HG03175 (cell line): ENCODE data around the gene SSTR3.
"Not testable (repeated sequence)": the region's sequence is repeated elsewhere in the genome, so short reads cannot be mapped to it uniquely, and the experiment has no call there.

ENCODE experiments used
- ATAC-seq: cut with Tn5 transposase; IDR thresholded peaks from one replicate; pipeline ENCODE4 v1.9.1; 2021; ENCODE audit warnings: mild to moderate bottlenecking, moderate library complexity; ENCODE audit not compliant: unreplicated experiment

The SSTR3 gene

DNA sequence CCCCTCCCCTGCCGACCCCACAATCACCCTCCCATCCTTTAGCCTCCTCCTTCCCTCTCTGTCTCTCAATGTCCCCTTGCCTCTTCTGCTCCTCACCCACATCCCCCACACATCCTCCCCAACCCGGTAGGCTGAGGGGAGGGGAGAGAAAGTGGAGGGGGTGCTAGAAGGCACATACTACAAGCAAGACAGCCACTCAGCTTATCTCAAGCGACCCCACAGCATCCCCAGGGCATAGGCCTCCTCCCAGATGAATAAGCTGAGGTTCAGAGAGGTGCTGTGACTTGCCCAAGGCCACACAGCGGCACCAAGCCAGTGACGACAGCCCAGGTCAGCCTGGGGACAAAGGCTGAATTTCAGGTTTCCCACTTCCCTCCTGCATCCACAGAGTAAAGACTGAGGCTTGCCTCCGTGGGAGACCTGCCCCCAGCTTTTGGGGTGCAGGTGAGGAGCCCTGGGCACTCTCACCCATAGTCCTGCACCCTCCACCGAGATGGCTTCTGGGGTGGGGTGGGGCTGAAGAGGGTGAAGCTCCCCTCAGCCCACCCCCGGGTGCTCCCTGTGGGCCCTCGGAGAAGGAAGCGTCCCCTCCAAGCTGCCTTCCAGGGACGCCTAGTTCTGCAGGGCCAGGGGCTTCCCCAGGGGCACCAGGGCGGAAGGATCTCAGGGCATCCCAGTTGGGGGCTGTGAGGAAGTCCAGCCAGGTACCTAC, 31.3 kb upstream of the SSTR3 start:
- no peak for ATAC-seq

DNA sequence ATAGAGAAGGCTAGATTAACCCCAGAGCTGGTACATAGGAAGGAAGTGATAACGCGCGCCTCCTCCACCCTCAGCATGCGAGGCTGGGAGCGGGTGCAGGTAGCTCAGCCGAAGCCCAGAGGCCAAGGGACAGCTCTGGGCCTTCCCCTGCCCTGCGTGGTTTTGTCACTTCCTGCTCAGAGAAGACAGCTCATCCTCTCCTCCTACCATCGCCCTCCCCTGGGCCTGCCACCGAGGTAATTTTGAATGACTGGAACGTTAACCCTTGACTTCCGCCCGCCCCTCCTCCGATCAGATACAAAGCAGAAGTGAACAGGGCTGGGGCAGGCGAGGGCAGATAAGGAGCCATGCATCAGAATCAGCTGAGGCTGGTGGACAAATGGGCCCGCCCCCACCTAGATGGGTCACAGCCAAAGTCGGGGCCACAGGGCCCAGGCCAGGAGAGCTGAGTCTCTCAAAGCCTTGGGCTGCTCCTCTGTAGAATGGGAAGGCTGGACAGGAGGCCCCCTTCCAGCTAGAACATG, 30.2 kb upstream of the SSTR3 start:
- peak; percentile 70 for ATAC-seq

DNA sequence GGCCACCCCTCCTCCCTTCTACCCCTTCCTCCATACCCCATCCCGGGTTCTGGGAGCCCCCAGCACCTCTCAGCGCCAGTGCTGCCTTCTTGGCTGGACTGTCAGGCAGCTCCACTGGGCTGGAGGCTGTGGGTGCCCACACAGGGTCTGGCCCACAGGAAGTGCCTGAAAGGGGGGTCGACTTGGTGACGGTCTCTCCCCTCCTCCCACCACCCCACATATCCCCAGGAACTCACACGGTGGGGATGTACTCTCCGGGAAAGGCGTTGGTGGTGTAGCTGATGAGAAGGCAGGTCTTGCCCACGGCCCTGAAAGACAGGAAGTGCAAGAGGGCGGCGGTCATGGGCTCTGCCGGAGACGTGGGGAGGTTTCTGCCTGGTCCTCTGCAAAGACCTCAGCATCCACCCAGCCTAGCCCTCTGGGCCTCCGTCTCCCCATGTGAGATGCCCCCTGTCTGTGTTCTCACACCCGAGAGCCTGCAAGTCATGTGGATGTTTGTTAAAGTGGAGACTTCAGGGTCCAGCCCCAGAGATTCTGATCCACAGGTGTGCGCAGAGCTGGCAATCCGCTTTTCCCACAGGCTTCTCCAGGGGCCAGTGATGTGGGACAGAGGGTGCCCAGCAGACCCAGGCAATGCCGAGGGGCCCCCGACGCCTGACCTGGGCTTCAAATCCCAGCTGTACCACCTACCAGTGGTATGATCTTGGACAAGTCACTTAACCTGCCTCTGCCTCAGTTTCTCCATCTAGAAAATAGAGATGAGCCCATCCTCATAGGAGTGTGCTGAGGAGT, 29.3 kb upstream of the SSTR3 start:
- no peak for ATAC-seq

DNA sequence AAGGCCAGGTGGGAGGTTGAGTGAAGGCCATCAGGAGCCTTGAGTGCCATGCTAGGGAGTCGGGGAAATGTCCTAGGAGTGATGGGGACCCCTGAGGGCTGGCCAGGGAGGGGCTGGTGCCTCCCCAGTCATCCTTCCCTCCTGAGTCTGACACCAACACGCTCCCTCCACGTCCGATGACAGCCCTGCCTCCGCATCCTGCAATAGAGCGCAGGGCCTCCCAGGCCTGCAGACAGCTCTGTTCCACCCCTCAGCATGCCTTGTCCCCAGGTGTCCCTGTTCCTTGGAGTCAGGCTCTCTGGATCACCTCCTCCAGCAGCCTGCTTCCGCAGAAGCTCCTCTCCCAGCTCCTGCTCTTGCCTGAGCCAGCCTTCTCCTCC, 28.7 kb upstream of the SSTR3 start:
- no peak for ATAC-seq

DNA sequence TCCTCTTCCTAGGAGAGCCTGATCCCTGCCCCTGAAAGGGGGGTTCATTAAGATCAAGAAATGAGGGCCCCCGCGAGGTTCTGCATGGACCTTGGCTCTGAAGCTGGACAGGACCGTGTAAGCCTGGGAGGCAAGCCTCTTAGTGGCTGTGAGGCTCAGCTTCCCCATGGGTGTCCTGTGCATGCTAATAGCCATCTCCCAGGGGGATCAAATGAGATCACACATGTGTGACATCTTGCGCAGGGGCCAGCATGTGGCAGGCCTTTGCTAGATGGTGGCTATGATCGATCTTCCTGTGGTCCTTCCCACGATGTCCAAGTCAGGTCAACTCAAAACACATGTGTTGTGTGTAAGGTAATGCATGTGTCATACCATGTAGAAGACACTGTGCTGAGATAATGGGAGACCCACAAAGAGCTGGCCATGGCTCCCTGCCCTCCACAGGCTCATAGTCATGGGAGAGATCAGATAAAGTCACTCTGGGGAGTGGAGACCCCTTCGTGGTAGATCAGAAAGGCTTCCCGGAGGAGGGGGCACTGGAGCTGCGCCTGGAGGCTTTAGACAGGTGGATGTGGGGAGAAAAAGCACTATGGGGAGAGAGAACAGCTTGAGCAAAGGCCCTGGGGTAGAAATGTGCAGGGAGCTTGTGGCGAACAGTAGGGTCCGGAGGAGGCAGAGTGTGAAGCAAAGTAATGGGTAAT, 28.1 kb upstream of the SSTR3 start:
- ATAC-seq, result no peak

DNA sequence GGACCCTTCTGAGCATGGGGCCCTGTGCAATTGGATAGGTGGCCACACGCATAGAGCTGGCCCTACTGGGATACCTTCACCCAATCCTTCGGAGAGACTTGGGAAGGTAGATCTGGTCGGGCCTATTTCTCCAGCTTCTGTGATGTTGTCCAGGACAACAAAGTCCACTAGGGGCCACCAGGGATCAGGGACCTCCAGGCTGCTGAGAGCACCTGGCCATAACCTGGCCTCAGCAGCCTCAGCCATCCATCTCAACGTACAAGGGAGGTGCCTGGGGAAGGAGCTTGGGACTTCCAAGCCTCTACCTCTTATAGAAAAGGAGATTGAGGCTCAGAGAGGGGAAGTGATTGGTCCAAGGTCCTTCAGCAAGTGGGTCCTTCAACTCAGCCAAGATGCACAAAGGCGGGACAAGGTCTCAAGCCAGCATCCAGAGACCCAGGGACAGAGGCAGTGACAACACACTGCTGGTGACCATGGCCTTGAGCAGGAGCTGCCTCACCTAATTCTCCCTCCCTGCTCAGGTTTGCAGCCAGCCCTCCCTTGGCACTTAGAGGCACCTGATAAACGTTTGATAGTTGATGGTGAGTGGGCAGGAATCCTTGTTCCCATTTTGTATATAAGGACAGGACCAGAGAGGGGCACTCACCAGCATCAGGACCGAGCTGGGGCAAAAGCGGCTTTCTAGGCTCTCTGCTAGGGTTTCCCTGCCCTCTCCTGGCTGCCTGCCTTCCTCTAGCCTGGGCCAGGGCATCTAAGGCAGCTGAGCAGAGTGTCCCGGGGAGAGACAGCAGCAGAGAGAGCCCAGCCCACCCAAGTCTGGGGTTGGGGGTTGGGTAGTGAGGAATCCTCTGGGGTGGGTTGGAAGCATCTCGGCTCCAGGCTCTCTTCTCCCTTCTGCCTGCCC, 27.3 kb upstream of the SSTR3 start:
- ATAC-seq, result no peak

DNA sequence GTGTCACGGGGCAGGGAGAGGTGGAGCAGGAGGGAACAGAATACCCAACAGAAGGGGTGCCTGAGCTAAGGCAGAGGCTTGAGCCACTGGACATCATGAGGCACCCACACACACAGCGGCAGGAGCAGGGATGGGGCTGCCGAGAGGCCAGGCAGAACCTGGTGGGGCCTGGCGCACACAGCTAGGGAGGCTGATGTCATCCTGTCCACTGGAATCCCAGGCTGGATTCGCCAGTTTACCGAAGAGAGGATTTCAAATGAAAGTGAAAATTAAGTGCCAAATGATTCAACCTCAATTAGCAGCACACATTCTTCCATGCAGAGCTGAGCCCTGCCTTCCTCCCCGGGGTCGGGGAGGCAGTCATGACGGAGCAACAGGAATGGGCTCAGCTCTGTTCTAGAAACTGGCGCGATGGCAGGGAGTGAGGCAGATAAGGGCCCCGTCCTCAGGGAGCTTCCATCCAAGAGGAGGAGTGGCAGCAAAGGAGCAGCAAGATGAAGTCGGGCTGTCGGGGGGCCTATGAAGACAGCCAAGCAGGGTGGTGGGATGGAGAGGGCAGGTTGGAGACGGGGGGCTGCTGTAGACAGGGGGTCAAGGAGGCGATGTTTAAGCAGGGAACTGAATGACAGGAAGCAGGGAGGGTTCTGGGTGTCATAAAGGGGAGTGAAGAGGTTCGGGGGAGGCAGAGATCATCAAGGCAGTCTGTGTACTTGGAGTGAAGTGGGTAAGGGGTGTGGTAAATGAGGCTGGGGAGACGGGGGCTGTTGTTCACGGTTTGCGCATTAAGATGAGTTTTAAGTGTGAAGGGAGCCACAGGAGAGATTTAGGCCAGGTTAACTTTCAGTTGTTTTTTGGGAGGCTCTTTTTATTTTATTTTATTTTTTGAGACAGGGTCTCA, 25.3 kb upstream of the SSTR3 start:
- no peak for ATAC-seq

DNA sequence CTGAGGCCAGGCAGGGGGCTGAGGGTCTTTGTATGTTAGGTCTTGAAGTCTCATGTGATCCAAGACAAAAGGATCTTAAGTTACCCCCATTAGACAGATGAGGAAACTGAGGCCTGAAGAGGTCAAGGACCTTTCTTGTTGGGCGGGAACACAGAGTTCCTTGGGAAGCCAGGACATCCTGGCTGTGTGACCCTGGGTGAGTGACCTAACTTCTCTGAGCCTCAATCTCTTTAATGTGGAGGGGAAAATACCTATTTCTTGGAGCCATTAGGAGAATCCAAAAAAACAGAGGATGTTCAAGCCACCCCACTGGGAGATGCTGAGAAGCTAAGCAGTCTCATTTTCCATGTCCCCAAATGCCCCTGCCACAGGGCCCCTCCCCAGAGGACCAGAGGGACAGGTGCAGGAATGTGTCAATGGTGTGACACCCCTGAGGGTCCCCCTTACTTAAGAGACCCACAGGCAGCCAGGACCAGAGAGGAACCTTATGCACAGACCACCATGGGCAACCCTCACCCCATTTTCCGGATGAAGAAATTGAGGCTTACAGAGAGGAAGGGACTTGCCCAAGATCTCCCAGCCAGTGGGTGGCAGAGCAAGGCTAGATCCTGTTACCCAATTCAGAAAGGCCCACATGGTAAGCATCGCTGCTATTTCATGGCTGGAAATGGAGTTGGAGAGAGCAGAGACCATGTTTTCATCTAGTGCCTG, 23.8 kb upstream of the SSTR3 start:
- no peak for ATAC-seq

DNA sequence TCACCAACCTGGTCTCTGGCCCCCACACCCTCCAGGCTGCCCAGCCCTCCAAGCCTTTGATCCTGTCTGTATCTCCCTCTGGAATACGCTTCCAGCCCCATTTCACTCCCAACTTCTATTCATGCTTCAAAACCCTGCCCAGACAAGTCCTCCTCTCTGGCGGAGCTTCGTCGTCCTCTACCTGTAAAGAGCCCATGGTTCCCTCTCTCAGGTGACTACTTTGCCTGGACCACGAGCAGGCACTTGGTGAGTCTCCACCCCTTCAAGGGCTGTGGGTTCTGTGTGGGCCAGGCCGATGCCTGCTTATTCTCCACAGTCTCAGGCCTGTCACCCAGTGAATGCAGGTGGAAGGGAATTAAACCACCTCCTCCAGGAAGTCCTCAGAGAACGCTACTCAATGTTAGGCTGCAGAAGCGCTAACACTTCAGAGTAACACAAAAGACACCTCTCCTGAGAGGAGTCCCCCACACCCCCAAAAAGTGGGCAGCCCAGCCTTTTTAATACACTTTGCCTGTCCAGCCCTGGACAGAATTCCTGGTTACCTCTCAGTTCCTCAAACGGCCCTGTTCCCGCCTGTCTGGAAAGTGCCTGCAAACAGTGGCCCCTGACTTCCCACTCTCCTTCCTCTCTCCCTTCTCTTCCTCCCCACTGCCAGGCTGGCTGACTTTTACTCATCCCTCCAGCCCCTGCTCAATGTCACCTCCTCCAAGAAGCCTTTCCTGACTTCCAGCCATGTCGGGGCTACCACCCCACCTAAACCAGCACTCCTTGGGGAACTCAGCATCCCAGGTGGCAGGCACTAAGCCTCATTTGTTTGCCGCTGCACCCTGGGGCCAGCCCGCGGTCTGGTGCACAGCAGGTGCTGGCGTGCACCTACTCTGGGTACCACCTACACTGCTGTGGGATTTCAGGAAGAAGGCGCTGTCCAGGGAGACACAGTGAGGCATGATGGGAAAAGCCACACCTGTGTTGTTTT, 22.7 kb upstream of the SSTR3 start:
- no peak for ATAC-seq

DNA sequence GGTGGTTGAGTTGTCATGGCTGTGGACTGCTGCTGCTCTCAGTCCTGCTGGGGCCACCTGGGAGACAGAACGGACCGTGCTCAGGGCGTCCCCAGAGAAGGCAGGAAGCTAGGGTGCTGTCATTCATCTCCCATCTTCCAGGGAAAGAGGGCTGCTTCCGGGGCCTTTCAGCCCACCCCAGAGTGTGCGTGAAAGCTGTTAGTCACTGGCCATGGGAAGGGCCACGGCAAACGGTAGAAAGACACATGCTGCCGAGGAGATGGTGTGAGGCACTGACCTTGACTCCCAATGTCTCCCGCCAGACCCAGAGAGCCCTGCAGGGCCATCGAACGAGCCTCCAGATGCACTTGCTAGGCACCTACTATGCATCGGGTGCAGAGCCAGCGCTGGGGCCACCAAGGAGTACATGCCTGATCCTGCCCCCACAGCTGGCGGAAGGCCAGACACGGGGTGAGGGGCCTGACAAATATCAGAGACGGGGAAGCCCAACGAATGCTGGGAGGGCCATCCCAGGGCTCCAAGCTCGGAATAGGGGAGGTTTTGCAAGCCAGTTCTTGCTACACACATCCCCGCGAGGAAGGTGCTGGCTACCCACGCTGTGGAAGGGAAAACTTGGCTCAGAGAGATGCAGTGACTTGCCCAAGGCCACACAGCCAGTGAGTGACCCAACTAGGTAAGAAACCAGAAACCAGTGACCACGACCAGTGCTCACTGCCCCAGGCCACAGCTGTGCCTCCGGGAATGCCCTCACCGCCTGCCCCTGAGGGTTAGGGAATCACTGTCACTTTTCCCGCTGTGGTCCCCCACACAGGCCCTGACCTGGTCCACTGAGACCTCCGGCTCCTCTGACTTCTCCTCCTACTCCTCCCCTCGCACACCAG, 21.7 kb upstream of the SSTR3 start:
- ATAC-seq, result no peak

DNA sequence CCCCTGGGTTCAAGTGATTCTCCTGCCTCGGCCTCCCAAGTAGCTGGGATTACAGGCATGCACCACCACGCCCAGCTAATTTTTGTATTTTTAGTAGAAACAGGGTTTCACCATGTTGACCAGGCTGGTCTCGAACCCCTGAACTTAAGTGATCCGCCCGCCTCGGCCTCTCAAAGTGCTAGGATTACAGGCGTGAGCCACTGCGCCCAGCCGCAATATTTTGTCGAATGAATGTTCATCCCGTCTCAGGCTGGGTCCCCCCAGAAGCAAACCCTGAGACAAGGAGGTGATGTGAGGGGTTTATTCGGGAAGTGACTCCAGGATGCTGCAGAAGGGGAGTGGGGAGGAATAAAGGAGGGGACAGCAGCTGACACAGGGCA, 21.1 kb upstream of the SSTR3 start:
- not testable (repeated sequence) for ATAC-seq

DNA sequence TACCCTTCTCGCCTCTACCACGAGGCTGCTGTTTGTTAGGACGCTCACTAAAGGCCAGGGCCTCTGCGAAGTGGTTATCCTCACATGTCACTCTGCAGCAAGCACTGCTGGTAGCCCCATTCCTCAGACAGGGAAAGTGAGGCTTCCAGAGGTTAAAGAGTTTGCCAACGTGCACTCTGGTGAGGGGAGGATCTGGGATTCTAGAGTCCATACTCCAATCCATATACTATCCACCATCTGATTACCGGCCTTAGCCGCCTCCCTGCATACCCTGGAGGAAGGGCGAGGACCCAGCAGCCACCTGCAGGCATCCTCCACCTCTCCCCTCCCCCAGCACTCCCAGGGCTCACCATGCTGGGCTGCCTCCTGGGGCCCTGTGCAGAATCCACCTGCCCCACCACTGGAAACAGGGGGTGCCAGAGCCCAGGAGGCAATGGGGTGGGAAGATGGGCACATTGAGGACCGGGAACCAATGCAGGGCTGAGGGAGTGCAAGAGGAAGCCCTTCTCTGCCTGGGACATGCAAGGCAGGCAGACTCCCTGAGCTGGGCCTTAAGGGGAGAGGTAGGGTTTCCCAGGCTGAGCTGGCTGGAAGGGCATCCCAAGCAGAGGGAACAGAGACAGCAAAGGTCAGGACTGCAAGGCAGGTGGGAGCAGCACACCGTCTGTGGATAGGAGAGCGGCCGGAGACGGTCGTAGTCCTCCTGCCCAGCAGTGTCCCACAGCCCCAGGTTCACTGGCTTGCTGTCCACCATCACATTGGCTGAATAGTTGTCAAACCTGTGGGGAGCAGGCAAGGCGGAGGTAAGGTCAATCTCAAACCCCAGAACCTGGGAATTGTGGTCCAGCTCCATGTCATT, 20.1 kb upstream of the SSTR3 start:
- no peak for ATAC-seq

DNA sequence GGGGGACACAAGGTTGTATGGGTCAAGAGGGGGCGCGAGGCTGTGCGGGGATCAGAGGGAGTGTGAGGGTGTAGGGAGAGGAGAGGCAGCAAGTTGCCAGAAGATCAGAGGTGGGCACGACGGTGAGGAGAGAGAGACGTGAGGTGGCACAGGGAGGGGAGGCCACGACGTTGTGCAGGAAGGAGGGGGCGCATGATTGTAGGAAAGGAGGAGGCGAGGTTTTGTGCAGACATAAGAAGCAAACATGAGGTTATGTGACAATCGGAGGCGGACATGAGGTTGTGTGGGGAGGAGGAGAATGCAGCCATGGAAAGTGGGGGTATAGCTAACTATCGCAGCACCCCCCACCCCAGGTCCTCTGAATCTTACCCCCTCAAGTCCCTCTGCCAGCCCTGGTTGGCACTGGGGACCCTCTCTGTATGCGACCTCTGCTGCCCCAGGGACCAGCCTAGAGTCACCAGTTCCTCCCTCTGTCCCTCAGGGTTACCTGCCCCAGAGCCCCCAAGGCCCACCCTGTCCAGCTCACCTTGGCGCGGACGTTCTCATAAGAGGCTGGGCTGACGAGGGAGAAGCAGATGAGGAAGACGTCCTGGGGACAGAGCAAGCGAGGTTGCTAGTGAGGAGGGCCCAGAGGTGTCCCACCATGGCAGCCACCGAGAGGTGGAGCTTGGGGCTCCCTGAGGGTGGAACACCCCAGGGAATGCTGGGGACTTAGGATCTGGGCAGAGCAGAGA, 19.3 kb upstream of the SSTR3 start:
- ATAC-seq, result no peak

DNA sequence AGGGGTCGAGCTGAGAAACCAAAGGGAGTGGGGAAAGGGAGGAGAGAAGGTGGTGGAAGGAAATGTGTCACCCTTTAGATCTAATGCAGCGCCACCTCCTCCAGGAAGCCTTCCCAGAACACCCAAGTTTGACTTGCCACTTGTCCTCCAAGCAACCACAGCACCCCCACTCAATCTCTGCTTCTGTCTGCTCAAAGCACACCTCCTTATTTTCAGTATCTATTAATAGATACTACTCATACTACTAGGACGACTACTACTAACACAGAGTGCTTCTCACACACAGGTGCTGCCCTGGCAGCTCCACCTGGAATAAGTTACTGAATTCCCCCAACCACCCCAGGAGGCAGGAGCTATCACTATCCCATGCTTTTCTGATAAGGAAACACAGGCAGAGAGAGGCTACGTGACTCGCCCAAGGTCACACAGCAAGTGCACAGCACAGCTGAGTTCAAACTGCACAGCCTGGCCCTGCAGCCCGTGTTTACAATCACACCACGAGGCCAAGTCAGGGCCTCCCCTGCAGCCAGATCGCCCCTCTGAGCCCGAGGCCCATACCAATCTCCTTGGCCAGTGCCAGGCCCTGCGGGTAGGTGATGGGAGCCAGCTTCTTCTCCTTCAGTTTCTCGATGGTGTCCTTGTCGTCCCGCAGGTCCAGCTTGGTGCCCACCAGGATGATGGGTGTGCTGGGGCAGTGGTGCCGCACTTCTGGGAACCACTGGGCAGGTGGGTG, 18.6 kb upstream of the SSTR3 start:
- ATAC-seq, result peak; percentile 33
